SK-N-SH (cell line): Measurements from ENCODE around the gene TBL3. TPM values are rescaled to one million over a fixed set of nuclear protein-coding genes. Genes with fewer than 3 reads are reported as not detected.
"Not testable (repeated sequence)": the region's sequence is repeated elsewhere in the genome, so short reads cannot be mapped to it uniquely, and the experiment has no call there.

Experiments
- CTCF ChIA-PET: fragments of 300-600, 350-600 bp; formaldehyde crosslinking; extraction: SDS; loops from one replicate; lab custom pipeline; 2021; lab: Yijun Ruan, JAX
- POLR2A ChIA-PET: fragments of 350-600 bp; sonication (Branson Sonifier 250); formaldehyde crosslinking; extraction: SDS; loops from one replicate; lab custom pipeline; 2020; ENCODE audit warnings: antibody characterized with exemption, inconsistent platforms; lab: Yijun Ruan, JAX
- DNase-seq: peaks from one replicate; pipeline ENCODE4 v3.0.0; 2012
- H2AFZ ChIP-seq: fragments of 200-600 bp; sonication (generic); 2 replicates; pipeline ENCODE4 v1.8.1; 2016; ENCODE audit warnings: antibody characterized with exemption, mild to moderate bottlenecking, low read depth
- H3F3A ChIP-seq: fragments of 200-600 bp; sonication (generic); replicated peaks from 2 replicates; pipeline ENCODE3; 2016; ENCODE audit warnings: antibody characterized with exemption, mild to moderate bottlenecking; ENCODE audit not compliant: insufficient read depth
- H3K27ac ChIP-seq, 2 experiments: fragments of 200-500 bp in 1 of 2; fragments of 200-600 bp in 1 of 2; sonication (Bioruptor generic) in 1 of 2; sonication (generic), shearing (Covaris generic) in 1 of 2; 2 replicates each; pipeline versions ENCODE4 v1.5.1 to v1.6.1; 2014 to 2016; ENCODE audit warnings: low read depth in 2 of 2, inconsistent platforms in 1 of 2, low read length in 1 of 2, mild to moderate bottlenecking in 1 of 2, mixed read lengths in 1 of 2
- H3K27me3 ChIP-seq: fragments of 200-600 bp; sonication (generic), shearing (Covaris generic); 2 replicates; pipeline ENCODE4 v1.6.1; 2016; ENCODE audit warnings: mixed run types; ENCODE audit not compliant: insufficient read depth
- H3K36me3 ChIP-seq, 2 experiments: fragments of 200-500 bp in 1 of 2; fragments of 200-600 bp in 1 of 2; sonication (Bioruptor generic) in 1 of 2; sonication (generic) in 1 of 2; replicated peaks in 1 of 2; 2 replicates each; pipeline versions ENCODE3 to v1.5.1; 2014 to 2016; ENCODE audit warnings: low read length in 1 of 2, mild to moderate bottlenecking in 1 of 2; ENCODE audit not compliant: insufficient read depth in 2 of 2, control insufficient read depth in 1 of 2
- H3K4me1 ChIP-seq, 2 experiments: fragments of 200-500 bp in 1 of 2; fragments of 200-600 bp in 1 of 2; sonication (Bioruptor generic) in 1 of 2; sonication (generic), shearing (Covaris generic) in 1 of 2; 2 replicates each; pipeline versions ENCODE4 v1.5.1 to v1.6.1; 2014 to 2016; ENCODE audit warnings: low read depth in 1 of 2, low read length in 1 of 2, mixed run types in 1 of 2; ENCODE audit not compliant: insufficient read depth in 2 of 2, control insufficient read depth in 1 of 2
- H3K4me2 ChIP-seq: fragments of 200-600 bp; sonication (generic), shearing (Covaris generic); 2 replicates; pipeline ENCODE4 v1.6.1; 2017; ENCODE audit warnings: mixed run types
- H3K4me3 ChIP-seq, 2 experiments: fragments of 200-500 bp in 1 of 2; fragments of 200-600 bp in 1 of 2; sonication (Bioruptor generic) in 1 of 2; sonication (generic), shearing (Covaris generic) in 1 of 2; 2 replicates each; pipeline versions ENCODE4 v1.5.1 to v1.8.1; 2014 to 2016; ENCODE audit warnings: low read depth in 2 of 2, inconsistent platforms in 1 of 2, low read length in 1 of 2, mild to moderate bottlenecking in 1 of 2, mixed read lengths in 1 of 2, moderate library complexity in 1 of 2
- H3K79me2 ChIP-seq: fragments of 200-600 bp; sonication (generic); 2 replicates; pipeline ENCODE4 v1.8.1; 2017; ENCODE audit warnings: mild to moderate bottlenecking; ENCODE audit not compliant: insufficient read depth
- H3K9ac ChIP-seq: fragments of 200-600 bp; sonication (generic); 2 replicates; pipeline ENCODE4 v1.6.1; 2017; ENCODE audit warnings: mixed run types
- H3K9me2 ChIP-seq: fragments of 200-600 bp; sonication (generic); 2 replicates; pipeline ENCODE4 v1.6.1; 2017; ENCODE audit warnings: mixed run types
- H3K9me3 ChIP-seq: fragments of 200-600 bp; sonication (generic); 2 replicates; pipeline ENCODE4 v1.6.1; 2017; ENCODE audit warnings: mixed run types, mild to moderate bottlenecking, moderate library complexity
- H4K20me1 ChIP-seq: fragments of 200-600 bp; sonication (generic); 2 replicates; pipeline ENCODE4 v1.6.1; 2017; ENCODE audit warnings: mild to moderate bottlenecking, mixed run types; ENCODE audit not compliant: insufficient read depth
- FOXJ3 ChIP-seq: sonication (generic); formaldehyde crosslinking; IDR thresholded peaks from 2 replicates; pipeline ENCODE4 v1.5.1; 2020; ENCODE audit warnings: mild to moderate bottlenecking, missing genetic modification reagents
- WGBS: methylation state at CpG from one replicate; pipeline ENCODE4 v1.1.6; 2017; ENCODE audit warnings: low lambda C conversion rate; 5-methylcytosine and 5-hydroxymethylcytosine counted together
- polyA plus RNA-seq, 3 experiments: library from polyadenylated mRNA; depleted of rRNA; stranded (reverse); fragments of >200 nt; gene quantifications; 2 replicates each; pipeline ENCODE4 v1.2.3, GENCODE V29; 2012
- TF ChIP-seq, protein P1 (sequence below): IDR thresholded peaks from 2 replicates; pipeline ENCODE4 v1.4.0; 2012; ENCODE audit warnings: low read depth, borderline replicate concordance

TBL3 gene
- polyA plus RNA-seq, 1 of the 3 experiments (the other 2 are of a cell fraction), result 37.1 TPM

GRCh38 chr16:1953734-1954133 lies 18.1 kb upstream of the TBL3 start:
- Histone ChIP-seq H4K20me1 (no peaks in the 10 kb centered on the region), H3K9me3 (no peaks in the 10 kb centered on the region), H3K79me2 (no peaks in the 10 kb centered on the region), H3K36me3 (no peaks in the 10 kb centered on the region), H3F3A (no peaks in the 10 kb centered on the region), H3K4me2 (no peak overlapping the region), H2AFZ (no peak overlapping the region), H3K27me3 (no peaks in the 10 kb centered on the region), H3K27ac (no peak overlapping the region; a peak in 1 of 4 replicates), H3K9ac (no peak overlapping the region), H3K9me2 (no peaks in the 10 kb centered on the region), H3K4me1 (peaks cover 0 to 11% of the 10 kb centered on the region in 2 experiments; a peak in 1 of 4 replicates)
- no peak for DNase-seq
- CTCF ChIA-PET, result interaction anchor here (0.7 to 1.5 kb wide), 3 partner anchors 10 to 85 kb away, joined by 3 read pairs; no protein-coding TSS in a partner anchor
- POLR2A ChIA-PET, result interaction anchor here (1.2 kb wide), 1 partner anchor 12 kb away, joined by 5 read pairs; no protein-coding TSS in a partner anchor
- 92% methylated on average over 15 of the region's 22 CpGs for WGBS
- TF ChIP-seq, protein P1, sequence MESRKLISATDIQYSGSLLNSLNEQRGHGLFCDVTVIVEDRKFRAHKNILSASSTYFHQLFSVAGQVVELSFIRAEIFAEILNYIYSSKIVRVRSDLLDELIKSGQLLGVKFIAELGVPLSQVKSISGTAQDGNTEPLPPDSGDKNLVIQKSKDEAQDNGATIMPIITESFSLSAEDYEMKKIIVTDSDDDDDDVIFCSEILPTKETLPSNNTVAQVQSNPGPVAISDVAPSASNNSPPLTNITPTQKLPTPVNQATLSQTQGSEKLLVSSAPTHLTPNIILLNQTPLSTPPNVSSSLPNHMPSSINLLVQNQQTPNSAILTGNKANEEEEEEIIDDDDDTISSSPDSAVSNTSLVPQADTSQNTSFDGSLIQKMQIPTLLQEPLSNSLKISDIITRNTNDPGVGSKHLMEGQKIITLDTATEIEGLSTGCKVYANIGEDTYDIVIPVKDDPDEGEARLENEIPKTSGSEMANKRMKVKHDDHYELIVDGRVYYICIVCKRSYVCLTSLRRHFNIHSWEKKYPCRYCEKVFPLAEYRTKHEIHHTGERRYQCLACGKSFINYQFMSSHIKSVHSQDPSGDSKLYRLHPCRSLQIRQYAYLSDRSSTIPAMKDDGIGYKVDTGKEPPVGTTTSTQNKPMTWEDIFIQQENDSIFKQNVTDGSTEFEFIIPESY, result no peak
- TF ChIP-seq FOXJ3, result no peak
- TF ChIP-seq, all 33 proteins: peak for 0
- H3K4me3 ChIP-seq, result no peak overlapping the region

DNA sequence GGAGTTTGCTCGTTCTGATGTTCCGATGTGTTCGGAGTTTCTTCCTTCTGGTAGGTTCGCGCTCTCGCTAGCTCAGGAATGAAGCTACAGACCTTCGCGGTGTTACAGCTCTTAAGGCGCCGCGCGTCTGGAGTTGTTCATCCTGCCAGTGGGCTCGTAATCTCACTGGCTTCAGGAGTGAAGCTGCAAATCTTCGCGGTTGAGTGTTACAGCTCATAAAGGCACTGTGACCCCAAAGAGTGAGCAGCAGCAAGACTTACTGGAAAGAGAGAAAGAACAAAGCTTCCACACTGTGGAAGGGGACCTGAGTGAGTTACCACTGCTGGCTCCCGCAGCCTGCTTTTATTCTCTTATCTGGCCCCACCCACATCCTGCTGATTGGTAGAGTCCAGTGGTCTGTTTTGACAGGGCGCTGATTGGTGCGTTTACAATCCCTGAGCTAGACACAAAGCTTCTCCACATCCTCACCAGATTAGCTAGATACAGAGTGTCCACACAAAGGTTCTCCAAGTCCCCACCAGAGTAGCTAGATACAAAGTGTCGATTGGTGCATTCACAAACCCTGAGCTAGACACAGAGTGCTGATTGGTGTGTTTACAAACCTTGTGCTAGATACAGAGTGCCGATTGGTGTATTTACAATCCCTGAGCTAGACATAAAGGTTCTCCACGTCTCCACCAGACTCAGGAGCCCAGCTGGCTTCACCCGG lies 14.3 kb upstream of the TBL3 start:
- CTCF ChIA-PET, result interaction anchor here (1.3 to 2.5 kb wide), 3 partner anchors 14 to 92 kb away, joined by 3 to 8 read pairs (median 3); partner anchors contain the start of gene MSRB1
- DNase-seq, H3K9me3 ChIP-seq, H2AFZ ChIP-seq, H3K27ac ChIP-seq, POLR2A ChIA-PET, H3K9me2 ChIP-seq, H3K9ac ChIP-seq, H3K27me3 ChIP-seq, H3K4me3 ChIP-seq, H3K4me2 ChIP-seq: not testable (repeated sequence)
- peaks cover 8 to 15% of the 10 kb centered on the region in 2 experiments for H3K36me3 ChIP-seq
- peaks cover 21% of the 10 kb centered on the region for H3F3A ChIP-seq
- peaks cover 30% of the 10 kb centered on the region for H3K79me2 ChIP-seq
- peaks cover 0 to 36% of the 10 kb centered on the region in 2 experiments; a peak in 1 of 4 replicates for H3K4me1 ChIP-seq
- WGBS, result 93% methylated on average over 19 of the region's 22 CpGs
- H4K20me1 ChIP-seq, result peaks cover 20% of the 10 kb centered on the region

- H4K20me1 ChIP-seq, result peaks cover 26% of the 10 kb centered on the region
- peaks cover 0 to 40% of the 10 kb centered on the region in 2 experiments; a peak in 1 of 4 replicates for H3K4me1 ChIP-seq
- peaks cover 11 to 20% of the 10 kb centered on the region in 2 experiments for H3K36me3 ChIP-seq
- DNase-seq, H2AFZ ChIP-seq, H3K4me3 ChIP-seq, H3K27me3 ChIP-seq, H3K9me2 ChIP-seq, H3K27ac ChIP-seq, H3K9me3 ChIP-seq, H3K9ac ChIP-seq, H3K4me2 ChIP-seq: not testable (repeated sequence)
- peaks cover 35% of the 10 kb centered on the region for H3K79me2 ChIP-seq
- ChIA-PET CTCF (interaction anchor here (0.8 to 2.5 kb wide), 7 partner anchors 8 to 175 kb away, joined by 3 to 8 read pairs (median 4); partner anchors contain the start of genes MSRB1 and NUBP2), POLR2A (interaction anchor here (0.7 kb wide), 1 partner anchor 15 kb away, joined by 3 read pairs; the partner anchor contains the start of gene MSRB1)
- peaks cover 25% of the 10 kb centered on the region for H3F3A ChIP-seq
- WGBS, result no CpG with 5 or more reads among the region's 30 CpGs
These were observed 13.7 kb upstream of the TBL3 start for GRCh38 chr16:1958143-1958491.
